Neural cell (in vitro differentiated cells): ENCODE data around the gene NOC2L.

ENCODE experiments used
- EP300 ChIP-seq: fragments of 450-650 bp; conservative IDR thresholded peaks from 2 replicates; pipeline ENCODE4 v1.6.1; 2014; ENCODE audit warnings: antibody characterized with exemption, mild to moderate bottlenecking, moderate library complexity; ENCODE audit not compliant: poor library complexity, severe bottlenecking
- EZH2 ChIP-seq: fragments of 200-600, 300-800 bp; shearing (Covaris generic), sonication (generic); IDR thresholded peaks from 2 replicates; pipeline ENCODE4 v1.6.1; 2014; ENCODE audit warnings: antibody characterized with exemption, low read length, borderline replicate concordance, mild to moderate bottlenecking; ENCODE audit not compliant: insufficient read depth, poor library complexity, severe bottlenecking
- MXI1 ChIP-seq: fragments of 450-650 bp; conservative IDR thresholded peaks from 2 replicates; pipeline ENCODE4 v1.6.1; 2014; ENCODE audit warnings: antibody characterized with exemption, mild to moderate bottlenecking; ENCODE audit not compliant: poor library complexity, severe bottlenecking
- POLR2AphosphoS5 ChIP-seq: IDR thresholded peaks from 2 replicates; pipeline ENCODE4 v1.6.1; 2012
- RAD21 ChIP-seq: fragments of 450-650 bp; conservative IDR thresholded peaks from 2 replicates; pipeline ENCODE4 v1.6.1; 2014; ENCODE audit warnings: antibody characterized with exemption, mild to moderate bottlenecking, moderate library complexity
- TAF1 ChIP-seq: IDR thresholded peaks from 2 replicates; pipeline ENCODE4 v1.6.1; 2012; ENCODE audit warnings: low read depth
- TF ChIP-seq, protein P1 (sequence below): fragments of 450-650 bp; IDR thresholded peaks from 2 replicates; pipeline ENCODE4 v1.5.1; 2014; ENCODE audit warnings: antibody characterized with exemption, mild to moderate bottlenecking, moderate library complexity; ENCODE audit not compliant: poor library complexity, severe bottlenecking

DNA sequence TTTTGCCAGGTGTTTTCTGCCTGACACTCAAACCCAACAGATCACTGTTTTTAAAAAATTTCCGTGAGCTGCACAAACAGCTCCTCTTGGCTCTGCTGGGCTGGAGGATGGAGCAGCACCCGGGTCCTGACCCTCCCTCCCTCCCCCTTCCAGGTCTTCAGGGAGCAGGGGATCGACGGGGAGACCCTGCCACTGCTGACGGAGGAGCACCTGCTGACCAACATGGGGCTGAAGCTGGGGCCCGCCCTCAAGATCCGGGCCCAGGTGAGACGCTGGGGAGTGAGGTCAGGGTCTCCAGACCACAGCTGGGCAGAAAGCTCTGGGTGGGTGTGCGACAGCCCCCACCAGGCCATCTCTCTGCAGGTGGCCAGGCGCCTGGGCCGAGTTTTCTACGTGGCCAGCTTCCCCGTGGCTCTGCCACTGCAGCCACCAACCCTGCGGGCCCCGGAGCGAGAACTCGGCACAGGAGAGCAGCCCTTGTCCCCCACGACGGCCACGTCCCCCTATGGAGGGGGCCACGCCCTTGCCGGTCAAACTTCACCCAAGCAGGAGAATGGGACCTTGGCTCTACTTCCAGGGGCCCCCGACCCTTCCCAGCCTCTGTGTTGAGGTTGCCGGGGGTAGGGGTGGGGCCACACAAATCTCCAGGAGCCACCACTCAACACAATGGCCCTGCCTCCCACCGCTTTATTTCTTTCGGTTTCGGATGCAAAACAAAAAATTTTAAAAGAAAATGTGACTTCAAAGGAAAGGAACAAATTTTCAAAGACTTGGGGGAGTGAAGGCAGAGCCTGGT lies 15.3 kb downstream of the NOC2L start:
- TF ChIP-seq TAF1 (no peak), MXI1 (no peak), POLR2AphosphoS5 (no peak), RAD21 (no peak), EZH2 (no peak), EP300 (no peak)
- TF ChIP-seq, protein P1, sequence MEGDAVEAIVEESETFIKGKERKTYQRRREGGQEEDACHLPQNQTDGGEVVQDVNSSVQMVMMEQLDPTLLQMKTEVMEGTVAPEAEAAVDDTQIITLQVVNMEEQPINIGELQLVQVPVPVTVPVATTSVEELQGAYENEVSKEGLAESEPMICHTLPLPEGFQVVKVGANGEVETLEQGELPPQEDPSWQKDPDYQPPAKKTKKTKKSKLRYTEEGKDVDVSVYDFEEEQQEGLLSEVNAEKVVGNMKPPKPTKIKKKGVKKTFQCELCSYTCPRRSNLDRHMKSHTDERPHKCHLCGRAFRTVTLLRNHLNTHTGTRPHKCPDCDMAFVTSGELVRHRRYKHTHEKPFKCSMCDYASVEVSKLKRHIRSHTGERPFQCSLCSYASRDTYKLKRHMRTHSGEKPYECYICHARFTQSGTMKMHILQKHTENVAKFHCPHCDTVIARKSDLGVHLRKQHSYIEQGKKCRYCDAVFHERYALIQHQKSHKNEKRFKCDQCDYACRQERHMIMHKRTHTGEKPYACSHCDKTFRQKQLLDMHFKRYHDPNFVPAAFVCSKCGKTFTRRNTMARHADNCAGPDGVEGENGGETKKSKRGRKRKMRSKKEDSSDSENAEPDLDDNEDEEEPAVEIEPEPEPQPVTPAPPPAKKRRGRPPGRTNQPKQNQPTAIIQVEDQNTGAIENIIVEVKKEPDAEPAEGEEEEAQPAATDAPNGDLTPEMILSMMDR, result no peak
